ENCODE data around the gene GSAP.

DNA sequence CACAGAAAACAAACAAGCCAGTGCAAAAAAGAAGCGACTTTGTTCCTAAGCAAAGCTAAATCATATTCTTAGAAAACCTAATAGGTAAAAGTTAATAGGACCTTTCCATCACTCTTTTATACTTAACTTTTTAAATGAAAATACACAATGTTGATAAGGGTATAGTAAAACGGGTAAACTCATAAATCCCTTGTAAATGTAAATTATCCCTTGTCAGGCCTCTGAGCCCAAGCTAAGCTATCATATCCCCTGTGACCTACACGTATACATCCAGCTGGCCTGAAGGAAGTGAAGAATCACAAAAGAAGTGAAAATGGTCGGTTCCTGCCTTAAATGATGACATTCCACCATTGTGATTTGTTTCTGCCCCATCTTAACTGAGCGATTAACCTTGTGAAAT is 76.4 kb downstream of the GSAP start:
- TF ChIP-seq CTCF (IDR thresholded peaks at IDR 0.05), result no peak
- no peak for TF ChIP-seq EP300 (IDR thresholded peaks at IDR 0.05)
- no peak for TF ChIP-seq POLR2A (IDR thresholded peaks at IDR 0.05)
